ENCODE measurements around the gene GAL3ST2. TPM values are rescaled to one million over a fixed set of nuclear protein-coding genes. Genes with fewer than 3 reads are reported as not detected.

The GAL3ST2 gene
- polyA plus RNA-seq, 1 experiment: not detected

DNA sequence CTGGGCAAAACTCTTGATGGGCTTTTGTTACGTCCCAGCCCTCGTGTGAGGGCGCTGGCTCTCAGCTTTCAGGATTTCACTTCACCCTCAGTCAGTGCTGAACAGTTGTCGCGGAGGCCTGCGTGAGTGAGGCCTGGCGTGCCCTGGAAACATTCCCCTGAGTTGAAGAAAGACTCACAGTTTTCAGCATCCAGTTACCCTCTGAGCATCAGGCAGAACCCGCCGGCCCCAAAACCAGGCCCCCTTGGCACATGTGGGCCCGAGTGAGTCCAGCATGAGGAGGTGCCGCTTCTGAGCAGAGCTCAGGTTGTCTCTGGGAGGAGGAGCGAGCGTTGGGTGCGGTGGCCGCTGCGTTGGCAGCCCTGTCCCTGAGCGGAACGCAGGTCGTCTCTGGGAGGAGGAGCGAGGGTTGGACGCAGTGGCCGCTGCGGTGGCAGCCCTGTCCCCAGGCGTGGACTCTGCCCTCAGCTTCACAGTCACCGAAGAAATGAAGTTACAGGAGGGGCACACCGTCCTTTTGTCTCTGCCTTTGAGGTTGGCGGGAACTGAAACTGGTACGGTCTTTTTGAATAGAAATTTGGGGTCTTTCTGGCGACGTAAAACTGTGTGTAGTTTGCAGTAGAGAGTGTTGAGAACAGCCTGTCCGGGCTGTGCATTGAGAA, 32.2 kb downstream of the GAL3ST2 start, which contains the start of gene NEU4:
Gene NEU4 (plus strand): TSS at position 473 of the 662 bp plus-strand sequence. CDS start 5,292 bp downstream, outside the sequence.
- TF ChIP-seq, protein P1, sequence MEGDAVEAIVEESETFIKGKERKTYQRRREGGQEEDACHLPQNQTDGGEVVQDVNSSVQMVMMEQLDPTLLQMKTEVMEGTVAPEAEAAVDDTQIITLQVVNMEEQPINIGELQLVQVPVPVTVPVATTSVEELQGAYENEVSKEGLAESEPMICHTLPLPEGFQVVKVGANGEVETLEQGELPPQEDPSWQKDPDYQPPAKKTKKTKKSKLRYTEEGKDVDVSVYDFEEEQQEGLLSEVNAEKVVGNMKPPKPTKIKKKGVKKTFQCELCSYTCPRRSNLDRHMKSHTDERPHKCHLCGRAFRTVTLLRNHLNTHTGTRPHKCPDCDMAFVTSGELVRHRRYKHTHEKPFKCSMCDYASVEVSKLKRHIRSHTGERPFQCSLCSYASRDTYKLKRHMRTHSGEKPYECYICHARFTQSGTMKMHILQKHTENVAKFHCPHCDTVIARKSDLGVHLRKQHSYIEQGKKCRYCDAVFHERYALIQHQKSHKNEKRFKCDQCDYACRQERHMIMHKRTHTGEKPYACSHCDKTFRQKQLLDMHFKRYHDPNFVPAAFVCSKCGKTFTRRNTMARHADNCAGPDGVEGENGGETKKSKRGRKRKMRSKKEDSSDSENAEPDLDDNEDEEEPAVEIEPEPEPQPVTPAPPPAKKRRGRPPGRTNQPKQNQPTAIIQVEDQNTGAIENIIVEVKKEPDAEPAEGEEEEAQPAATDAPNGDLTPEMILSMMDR (IDR thresholded peaks at IDR 0.05; ENCODE audit: insufficient read depth, low read depth, low read length): no peak
- Histone ChIP-seq H3K36me3 (ENCODE audit: control insufficient read depth, insufficient read depth, low read length) (no peaks in the 10 kb centered on the region), H3K27me3 (ENCODE audit: control insufficient read depth, insufficient read depth, low read length) (peaks cover 7% of the 10 kb centered on the region), H3K4me3 (ENCODE audit: low read depth, low read length) (no peak within 1 kb of the TSS)
- ChIA-PET CTCF (interaction anchor here (0.6 kb wide), 1 partner anchor 44 kb away, joined by 3 read pairs; no protein-coding TSS in a partner anchor), POLR2A (no interaction called here)
- DNase-seq (ENCODE audit: low read depth): no peak

DNA sequence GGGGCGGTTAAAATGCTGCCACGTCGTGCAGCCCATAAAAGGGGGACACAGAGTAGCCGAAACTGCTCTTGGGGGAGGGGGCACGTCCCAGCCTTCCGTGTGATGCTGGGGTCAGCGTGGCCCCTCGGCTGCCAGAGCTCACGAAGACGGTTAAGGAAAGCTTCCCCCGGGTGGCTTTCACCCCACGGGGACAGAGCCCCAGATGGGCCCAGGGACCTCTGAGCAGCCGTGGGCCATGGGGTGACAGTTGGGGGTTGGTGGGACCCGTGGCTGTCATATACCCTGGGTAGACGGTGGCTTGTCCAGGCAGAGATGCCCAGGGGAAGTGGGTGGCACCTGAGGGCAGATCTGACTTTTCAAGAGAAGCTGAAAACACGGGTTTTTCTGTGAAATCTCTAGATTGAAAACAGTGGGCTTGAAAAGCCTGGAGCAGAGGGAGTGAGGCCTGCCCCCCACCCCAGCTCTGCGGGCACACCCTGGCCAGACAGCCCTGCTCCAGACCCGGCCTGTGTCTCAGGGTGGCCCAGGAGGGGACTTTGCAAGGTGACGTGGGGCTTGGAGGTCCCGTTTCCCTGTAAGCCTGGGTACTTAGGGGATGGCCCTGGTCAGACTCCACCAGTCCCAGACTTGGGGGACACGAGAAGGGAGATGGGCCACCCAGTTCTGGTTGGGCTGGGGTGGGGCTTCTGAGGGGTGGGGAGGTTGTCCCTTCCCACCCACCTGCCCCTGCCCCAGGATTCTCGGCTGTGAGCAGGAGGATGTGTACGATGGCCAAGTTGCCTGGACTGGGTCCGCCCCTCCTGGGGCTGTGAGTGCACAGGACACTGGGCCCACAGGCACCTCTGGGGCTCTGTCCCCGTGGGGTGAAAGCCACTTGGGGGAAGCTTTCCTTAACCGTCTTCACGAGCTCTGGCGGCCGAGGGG, 33.0 kb downstream of the GAL3ST2 start:
- H3K4me3 ChIP-seq (ENCODE audit: low read depth, low read length): no peak overlapping the region
- H3K36me3 ChIP-seq (ENCODE audit: control insufficient read depth, insufficient read depth, low read length): no peaks in the 10 kb centered on the region
- POLR2A ChIA-PET: no interaction called here
- CTCF ChIA-PET: no interaction called here
- H3K27me3 ChIP-seq (ENCODE audit: control insufficient read depth, insufficient read depth, low read length): peaks cover 3% of the 10 kb centered on the region
- DNase-seq (ENCODE audit: low read depth): no peak
- TF ChIP-seq, protein P1 (IDR thresholded peaks at IDR 0.05; ENCODE audit: insufficient read depth, low read depth, low read length): no peak

DNA sequence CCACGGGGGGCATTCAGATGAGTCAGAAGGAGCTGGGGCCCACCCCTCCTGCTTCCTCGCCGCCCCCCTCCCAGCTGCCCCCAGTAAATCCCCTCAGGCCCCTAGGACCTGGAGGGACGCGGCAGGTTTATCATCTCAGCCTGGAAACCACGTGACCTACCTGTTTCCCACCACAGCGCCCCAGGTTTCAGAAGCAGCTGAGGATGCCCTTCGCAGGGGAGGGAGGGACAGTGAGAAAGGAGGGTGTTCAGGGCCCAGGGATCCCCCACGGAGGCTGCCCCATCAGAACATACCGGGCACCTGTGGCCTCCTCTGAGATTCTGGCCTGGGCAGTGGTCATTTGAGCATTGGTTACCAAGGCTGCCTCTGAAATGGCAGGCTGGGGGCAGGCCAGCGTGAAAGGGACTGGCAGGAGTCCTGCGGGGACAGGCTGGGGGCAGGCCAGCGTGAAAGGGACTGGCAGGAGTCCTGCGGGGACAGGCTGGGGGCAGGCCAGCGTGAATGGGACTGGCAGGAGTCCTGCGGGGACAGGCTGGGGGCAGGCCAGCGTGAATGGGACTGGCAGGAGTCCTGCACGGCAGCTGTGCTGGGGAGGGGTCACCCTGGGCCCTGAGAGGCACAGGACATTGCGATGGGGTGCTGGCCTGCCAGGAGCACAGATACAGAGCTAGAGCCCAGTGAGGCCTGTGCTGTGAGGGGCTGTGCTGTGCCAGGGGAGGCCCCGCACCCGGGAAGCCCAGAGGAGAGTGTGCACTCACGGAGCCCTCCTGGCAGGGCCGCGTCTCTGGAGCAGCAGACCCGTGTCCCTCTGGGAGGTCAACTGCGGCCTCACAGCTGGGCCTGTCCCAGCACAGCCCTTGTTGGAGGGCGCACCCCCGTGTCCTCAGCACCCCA, 33.9 kb downstream of the GAL3ST2 start:
- ChIA-PET CTCF (no interaction called here), POLR2A (no interaction called here)
- Histone ChIP-seq H3K4me3 (ENCODE audit: low read depth, low read length) (no peak overlapping the region), H3K27me3 (ENCODE audit: control insufficient read depth, insufficient read depth, low read length) (no peaks in the 10 kb centered on the region), H3K36me3 (ENCODE audit: control insufficient read depth, insufficient read depth, low read length) (no peaks in the 10 kb centered on the region)
- DNase-seq (ENCODE audit: low read depth): no peak
- TF ChIP-seq, protein P1 (IDR thresholded peaks at IDR 0.05; ENCODE audit: insufficient read depth, low read depth, low read length): no peak

DNA sequence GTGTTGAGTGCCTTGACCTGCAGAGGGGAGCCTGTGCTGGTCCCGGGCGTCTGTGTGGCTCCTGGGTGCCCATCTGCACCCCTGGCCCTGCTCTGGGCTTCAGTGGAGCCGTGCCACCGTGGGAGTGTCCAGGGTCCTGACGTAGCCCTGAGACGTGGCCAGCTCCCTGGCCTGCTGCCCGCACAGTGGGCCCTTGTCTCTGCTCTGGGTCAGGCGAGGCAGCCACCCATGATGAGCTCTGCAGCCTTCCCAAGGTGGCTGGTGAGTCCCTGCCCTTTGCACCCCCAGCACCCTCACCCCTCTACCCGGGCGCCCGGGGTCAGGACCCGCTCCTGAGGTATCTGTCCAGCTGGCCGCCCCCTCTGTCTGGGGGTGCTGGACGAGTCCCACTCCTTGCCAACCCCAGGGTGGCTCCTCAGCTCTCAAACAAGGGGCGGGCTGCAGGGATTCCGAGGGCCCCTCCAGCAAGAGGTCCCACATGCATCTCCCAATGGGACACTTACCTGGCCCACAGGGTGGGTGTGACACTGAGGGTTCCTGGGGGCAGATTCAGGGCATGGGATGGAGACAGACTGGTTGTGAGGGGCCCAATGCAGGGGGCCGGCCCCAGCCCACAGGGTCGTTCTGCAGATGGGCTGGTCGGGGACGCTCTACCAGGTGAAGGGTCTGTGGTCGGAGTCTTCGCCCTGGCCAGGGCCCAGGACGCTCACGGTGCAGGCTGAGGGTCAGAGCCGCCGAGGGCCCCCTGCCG, 34.8 kb downstream of the GAL3ST2 start:
- Histone ChIP-seq H3K36me3 (ENCODE audit: control insufficient read depth, insufficient read depth, low read length) (no peaks in the 10 kb centered on the region), H3K27me3 (ENCODE audit: control insufficient read depth, insufficient read depth, low read length) (no peaks in the 10 kb centered on the region), H3K4me3 (ENCODE audit: low read depth, low read length) (no peak overlapping the region)
- no peak for DNase-seq (ENCODE audit: low read depth)
- ChIA-PET POLR2A (no interaction called here), CTCF (no interaction called here)
- TF ChIP-seq, protein P1 (IDR thresholded peaks at IDR 0.05; ENCODE audit: insufficient read depth, low read depth, low read length): no peak

Measured in BJ (cell line).